ACHN (cell line): ENCODE measurements around the gene RDH13.
"Not testable (repeated sequence)": the region's sequence is repeated elsewhere in the genome, so short reads cannot be mapped to it uniquely, and the experiment has no call there.

Experiments used
- DNase-seq: peaks from one replicate; pipeline ENCODE4 v3.0.0-alpha.2; 2015
- in situ Hi-C: cut with HindIII; loops from 2 replicates; pipeline ENCODE4 v1.10.0; 2017; ENCODE audit warnings: low sequenced_read_pairs, low pct_ligation_motif_present, low pct_unique_long_range_greater_than_20kb

The RDH13 gene

DNA sequence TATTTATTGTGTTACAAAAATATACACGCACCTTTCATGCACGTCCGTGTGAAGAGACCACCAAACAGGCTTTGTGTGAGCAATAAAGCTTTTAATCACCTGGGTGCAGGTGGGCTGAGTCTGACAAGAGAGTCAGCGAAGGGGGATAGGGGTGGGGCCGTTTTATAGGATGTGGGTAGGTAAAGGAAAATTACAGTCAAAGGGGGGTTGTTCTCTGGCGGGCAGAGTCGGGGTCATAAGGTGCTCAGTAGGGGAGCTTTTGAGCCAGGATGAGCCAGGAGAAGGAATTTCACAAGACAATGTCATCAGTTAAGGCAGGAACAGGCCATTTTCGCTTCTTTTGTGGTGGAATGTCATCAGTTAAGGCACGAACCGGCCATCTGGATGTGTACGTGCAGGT is 56.2 kb downstream of the RDH13 start:
- DNase-seq, in situ Hi-C loops: not testable (repeated sequence)

DNA sequence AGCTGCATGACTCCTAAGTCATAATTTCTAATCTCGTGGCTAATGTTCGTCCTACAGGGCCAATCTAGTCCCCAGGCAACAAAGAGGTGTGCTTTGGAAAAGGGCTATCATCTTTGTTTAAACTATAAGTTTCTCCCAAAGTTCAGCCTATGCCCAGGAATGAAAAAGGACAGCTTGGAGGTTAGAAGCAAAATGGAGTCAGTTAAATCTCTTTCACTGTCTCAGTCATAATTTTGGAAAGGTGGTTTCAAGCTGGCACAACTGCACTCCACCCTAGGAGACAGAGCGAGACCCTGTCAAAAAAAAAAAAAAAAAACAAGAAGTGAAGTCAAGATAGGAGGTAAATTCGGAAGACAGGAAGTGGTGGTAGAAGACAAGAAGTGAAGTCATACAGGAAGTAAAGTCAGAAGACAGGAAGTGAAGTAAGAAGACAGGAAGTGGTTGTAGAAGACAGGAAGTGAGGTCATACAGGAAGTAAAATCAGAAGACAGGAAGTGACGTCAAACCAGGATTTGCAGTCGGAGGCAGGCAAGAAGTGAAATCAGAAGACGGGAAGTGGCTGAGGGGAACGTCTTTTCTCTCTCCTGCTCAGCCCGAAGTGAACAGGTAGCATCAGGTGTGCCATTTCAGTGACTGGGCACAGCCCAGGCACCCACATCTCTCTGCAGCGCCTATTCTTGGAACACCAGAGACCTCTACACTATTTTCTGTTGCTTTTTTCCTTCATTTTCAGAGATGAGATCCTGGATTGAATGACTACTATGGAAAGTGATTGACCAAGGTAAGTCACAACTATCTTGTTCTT is 57.1 kb downstream of the RDH13 start:
- no peak for DNase-seq

DNA sequence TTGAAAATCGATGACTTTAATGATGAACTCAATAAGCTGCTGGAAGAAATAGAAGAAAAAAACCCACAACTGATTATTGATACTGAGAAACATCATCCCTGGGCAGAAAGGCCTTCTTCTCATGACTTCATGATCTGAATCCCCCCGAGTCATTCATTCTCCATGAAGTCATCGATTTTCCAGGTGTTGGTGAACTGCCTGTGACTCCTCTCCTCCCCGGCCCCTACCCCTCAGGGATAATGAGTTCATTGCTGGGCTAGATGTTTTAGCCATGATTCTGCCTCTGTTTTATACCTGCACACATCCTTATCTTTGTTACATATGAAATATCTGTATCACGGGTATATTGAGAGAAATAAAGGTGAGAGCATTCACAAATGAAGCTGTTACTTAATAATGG is 62.2 kb downstream of the RDH13 start:
- in situ Hi-C loops = no loop called here
- DNase-seq = no peak

More for the DNA sequence above, 57.1 kb downstream of the RDH13 start:
- in situ Hi-C loops = no loop called here

DNA sequence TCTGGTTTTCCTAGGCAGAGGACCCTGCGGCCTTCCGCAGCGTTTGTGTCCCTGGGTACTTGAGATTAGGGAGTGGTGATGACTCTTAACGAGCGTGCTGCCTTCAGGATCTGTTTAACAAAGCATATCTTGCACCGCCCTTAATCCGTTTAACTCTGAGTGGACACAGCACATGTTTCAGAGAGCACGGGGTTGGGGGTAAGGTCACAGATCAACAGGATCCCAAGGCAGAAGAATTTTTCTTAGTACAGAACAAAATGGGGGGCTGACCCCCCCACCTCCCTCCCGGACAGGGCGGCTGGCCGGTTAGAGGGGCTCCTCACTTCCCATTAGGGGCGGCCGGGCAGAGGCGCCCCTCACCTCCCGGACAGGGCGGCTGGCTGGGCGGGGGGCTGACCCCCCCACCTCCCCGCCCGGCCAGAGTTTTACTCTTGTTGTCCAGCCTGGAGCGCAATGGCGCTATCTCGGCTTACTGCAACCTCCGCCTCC is 64.2 kb downstream of the RDH13 start:
- DNase-seq, in situ Hi-C loops: not testable (repeated sequence)

DNA sequence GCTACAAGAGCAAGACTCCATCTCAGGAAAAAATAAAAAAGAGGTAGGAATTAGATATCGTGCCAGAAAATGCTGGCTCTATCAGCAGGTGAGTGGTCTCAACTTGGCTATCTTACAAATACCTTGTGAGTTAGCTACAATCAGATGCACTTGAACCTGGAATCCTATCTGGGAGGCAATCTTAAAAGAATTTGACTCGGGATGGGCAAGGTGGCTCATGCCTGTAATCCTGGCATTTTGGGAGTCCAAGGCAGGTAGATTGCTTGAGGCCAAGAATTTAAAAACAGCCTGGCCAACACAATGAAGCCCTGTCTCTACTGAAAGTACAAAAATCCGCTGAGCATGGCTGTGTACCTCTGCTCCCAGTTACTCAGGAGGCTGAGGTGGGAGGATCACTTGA is 67.4 kb downstream of the RDH13 start:
- no peak for DNase-seq
- in situ Hi-C loops = no loop called here
